Measurements from ENCODE around the gene SYN1.
A peak's percentile ranks its signal among the peaks of the same experiment; 100 is the strongest.
"Not testable (repeated sequence)": the region's sequence is repeated elsewhere in the genome, so short reads cannot be mapped to it uniquely, and the experiment has no call there.

SYN1 gene

DNA sequence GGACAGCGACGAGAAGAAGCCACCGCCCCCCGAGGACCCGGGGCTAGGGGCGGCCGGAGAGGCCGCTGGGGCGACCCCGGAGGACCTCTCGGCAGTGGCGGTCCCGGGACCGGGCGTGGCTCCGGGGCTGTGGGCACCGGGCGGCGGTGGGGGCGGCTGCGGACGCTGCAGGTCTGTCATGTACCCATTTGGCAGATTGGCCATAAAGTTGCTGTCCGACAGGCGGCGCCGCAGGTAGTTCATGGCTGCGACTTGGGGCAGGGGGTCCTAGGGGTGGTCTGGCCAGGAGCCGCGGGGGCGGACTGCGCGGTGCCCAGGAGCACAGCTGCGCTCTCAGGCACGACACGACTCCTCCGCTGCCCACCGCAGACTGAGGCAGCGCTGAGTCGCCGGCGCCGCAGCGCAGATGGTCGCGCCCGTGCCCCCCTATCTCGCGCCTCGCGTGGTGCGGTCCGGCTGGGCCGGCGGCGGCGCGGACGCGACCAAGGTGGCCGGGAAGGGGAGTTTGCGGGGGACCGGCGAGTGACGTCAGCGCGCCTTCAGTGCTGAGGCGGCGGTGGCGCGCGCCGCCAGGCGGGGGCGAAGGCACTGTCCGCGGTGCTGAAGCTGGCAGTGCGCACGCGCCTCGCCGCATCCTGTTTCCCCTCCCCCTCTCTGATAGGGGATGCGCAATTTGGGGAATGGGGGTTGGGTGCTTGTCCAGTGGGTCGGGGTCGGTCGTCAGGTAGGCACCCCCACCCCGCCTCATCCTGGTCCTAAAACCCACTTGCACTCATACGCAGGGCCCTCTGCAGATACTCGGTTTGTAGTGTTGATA lies at the start of gene SYN1:
Gene SYN1 (minus strand): TSS at position 372 of the 817 bp plus-strand sequence. CDS start 129 bp downstream, at position 243.
- DNase-seq (ENCODE audit: low spot score): peak; percentile 86

DNA sequence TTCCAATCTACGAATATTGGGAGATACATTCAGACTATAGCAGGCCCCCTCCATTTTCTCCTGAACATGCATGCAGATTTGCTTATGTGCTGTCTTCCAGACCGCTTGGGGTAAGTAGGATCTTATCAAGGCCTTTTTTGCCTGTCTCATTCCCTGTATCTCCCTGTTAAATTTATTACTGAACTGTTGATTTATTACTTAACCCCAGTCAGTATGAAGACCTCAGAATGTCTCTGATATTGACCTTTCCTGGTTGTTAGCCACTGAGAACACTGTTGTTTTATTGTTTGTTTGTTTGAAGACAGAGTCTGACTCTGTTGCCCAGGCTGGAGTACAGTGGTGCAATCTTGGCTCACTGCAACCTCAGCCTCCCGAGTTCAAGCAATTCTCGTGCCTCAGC lies 46.1 kb upstream of the SYN1 start:
- not testable (repeated sequence) for DNase-seq (ENCODE audit: low spot score)

DNA sequence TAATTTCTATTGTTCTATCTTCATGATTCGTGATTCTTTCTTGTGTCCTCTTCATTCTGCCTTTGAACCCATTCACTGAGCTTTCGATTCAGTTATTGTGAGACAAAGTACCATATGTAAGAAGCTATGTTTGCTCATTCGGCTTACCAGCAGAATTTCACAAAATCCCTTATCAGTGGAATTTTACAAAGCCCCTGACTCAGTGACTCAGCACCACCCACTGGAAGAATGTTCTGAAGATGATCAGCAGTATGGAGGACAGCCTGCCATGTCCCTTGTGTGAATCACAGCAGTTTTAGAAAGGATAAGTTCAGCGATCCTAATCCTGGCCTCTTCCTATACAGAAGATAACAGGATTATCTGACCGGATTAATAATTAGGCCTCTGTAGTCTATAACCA lies 45.1 kb upstream of the SYN1 start:
- no peak for DNase-seq (ENCODE audit: low spot score)

DNA sequence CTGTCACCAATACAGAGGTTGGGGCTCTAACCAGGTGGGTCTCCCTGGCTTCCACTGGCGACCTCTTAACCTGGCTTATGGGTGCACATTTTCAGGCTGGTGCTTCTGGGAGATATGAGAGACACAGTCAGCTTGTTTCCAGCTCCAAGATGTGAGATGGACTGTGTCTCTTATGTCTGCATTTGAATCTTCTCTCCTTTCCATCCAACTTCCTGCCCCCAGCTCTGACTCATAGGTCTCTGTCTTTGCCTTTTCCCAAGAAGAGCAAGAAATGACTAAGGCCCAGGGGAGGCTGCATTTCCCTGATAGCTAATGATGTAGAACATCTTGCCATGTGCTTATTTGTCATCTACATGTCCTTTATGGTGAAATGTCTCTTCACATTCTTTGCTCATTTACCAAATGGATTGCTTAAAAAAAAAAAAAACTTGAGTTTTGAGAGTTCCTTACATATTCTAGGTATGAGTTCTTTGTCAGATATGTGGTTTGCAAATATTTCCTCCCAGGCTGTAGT lies 42.5 kb upstream of the SYN1 start:
- no peak for DNase-seq (ENCODE audit: low spot score)

DNA sequence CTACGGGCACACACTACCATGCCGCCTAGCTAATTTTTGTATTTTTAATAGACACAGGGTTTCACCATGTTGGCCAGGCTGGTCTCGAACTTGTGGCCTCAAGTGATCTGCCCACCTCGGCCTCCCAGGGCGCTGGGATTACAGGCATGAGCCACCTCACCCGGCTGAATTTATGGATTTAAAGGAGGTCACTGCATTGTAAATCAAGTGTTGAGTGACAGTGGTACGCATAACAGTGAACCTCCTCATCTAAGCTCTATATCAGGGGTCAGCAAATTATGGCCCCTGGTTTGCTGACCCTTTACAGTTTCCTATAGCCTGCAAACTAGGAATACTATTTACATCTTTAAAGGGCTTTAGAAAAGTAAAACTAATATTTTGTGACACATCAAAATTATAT lies 41.9 kb upstream of the SYN1 start:
- no peak for DNase-seq (ENCODE audit: low spot score)

DNA sequence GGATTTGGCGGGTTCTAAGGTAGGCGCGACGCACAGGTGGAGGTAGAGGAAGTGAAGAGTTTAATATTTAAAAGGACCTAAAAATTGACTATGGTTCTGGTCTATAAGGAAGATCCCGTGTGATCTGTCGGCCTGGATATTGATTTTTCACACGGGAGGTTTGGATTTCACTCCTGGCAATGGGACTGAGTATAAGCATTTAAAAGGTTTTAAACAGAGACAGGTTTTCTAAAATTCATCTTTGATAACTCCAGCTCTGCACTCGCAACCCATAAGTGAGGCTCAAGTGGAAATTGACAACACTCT lies 39.7 kb upstream of the SYN1 start:
- no peak for DNase-seq (ENCODE audit: low spot score)

DNA sequence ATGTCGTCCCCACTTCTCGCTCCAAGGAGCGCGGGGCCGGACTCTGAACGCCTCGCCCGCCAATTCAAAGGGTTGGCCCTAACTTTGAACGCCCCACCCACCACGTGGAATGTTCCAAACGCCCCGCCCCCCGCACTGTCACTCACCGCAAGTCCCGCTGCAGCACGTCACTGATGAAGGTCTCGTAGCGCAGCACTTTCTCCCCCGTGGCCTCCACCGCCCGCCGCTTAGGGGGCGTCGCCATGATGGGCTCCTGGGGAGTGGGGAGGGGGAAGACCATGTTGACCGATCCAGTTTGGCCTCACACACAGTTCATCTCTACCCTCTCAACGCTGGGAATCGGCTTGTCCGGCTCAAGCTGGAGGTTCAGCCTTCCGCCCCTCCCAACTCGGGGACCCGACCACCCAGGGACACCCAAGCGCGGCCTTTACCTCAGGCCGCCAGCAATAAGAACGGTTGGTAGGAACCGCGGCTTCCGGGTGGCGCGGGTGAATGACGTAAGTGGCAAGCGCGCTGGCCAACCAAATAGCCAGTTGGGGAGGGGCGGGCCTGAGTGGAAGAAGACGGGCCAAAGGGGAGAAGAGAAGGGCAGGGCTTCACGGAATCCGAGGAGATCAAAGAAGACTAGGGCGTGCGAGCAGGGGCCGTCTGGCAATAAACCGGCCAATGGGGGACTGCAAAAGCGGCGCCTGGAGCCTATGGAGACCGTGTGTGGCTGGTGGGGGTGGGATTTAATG lies 39.2 kb upstream of the SYN1 start, which contains the start of gene UXT:
Gene UXT (minus strand): TSS at position 497 of the 737 bp plus-strand sequence. CDS start 253 bp downstream, at position 244.
- DNase-seq (ENCODE audit: low spot score): peak; percentile 93

DNA sequence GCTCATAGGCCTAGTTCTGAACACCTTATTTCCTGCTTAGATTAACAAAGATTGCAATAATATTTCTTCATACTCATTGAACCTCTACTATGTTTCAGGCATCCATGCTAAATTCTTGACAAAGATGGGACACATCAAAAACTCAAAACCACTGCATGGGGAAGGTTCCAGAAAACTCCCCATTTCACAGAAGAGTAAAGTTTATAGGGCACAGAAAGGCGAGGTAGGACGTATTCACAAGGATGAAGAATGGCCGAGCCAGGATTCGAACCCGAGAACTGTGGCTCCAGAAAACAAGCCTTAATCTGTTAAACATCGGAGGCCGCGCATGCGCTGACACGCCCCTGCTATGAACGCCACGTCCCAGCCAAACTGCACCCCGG lies 38.6 kb upstream of the SYN1 start:
- no peak for DNase-seq (ENCODE audit: low spot score)

DNA sequence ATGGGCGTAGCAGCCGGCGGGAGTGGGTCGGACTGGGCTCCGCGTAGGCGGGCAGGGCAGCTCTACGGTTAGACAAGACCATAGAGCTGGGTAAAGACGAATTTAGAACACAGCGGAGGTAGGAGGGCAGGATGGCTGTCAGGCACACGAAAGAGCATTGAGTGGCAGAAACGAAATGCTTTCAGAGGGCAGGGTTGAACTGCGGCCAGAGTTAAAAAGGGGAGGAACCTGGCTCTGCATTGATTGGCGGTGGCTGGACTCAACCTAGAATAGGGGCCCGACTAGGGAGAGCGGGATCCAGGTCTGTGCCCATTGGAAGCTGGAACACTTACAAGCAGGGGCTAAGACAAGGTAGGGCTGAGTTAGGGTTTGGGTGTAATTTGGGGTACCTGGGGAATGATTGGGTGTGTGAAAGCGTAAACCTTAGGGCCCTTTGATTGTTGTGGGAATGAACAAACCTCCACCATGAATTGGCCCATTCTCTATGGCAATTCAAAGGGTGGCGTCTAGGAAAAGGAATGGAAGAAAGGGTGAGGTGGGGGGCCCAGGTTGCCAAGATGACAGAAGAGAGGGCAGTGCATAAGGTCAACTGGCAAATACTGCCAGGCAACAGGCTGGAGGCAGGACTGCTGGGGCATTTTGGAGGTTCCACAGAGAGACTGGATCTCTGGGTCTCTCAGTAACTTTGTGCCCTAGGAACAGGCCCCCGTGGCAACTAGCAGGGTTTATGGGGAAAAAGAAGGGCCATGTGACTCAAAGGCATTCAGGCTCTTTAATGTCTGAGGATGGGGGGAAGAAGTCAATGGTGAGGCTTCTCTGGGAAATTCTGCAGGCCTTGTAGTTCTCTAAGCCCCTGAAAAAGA lies 31.6 kb upstream of the SYN1 start:
- no peak for DNase-seq (ENCODE audit: low spot score)

DNA sequence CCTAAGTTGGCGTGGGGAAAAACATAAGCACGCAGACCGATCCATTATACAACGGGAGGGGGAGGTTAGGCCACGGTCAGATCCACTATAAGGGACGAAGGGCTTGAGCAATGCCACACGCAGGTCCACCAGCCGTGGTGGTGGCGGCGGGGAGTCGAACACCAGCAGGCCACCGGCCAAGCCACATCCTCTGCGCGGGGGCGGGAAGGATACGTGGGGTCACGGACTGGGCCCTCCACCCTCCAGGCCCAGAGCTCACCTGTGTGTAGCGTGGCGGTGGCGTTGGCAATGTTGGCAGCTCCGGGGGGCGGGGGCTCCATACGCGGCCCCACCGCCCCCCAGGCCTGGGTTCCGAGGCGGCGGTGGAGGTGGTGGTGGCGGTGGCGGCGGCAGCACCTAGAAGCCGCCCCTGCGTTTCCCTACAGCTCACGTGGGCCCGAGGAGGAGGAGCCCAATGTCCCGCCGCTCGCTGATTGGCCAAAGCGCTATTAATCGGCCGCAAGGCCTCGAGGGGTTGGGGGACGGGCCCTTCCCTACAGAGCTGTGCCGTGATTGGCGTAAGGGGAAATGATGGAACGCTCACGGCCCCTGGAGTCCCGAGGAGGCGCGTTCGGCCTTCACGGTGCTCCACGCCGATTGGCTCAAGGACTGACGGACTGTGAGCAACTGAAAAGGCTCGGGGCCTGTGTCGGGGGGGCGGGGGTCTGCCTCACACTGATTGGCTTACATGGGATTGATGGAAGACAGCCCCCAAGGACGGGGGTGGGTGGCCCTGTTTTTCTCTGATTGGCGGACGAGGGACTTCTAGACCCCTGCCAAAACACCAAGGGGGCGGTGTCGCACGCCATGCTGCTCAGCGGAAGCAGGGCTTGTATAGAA lies 30.7 kb upstream of the SYN1 start, which contains the start of gene ELK1:
Gene ELK1 (minus strand): TSS at position 400 of the 879 bp plus-strand sequence. CDS start 9,122 bp downstream, outside the sequence.
- peak; percentile 99 for DNase-seq (ENCODE audit: low spot score)

DNA sequence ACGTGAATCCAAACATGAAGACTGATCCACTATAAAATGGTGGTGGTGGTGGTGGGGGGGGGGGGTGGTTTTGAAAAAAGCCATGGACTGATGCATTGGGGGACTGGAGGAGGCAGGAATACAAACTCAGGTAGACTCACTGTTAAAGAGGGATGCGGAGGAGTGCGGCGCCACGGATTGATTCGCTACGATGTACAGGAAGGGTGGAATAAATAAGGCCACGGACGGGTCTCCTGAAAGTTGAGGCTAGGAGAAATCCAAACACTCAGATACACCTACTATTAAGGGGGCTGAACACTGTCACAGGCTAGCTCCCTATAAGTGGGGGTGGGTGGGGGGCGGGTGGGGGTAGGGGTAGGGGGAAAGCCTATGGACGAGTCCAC lies 30.1 kb upstream of the SYN1 start:
- no peak for DNase-seq (ENCODE audit: low spot score)

DNA sequence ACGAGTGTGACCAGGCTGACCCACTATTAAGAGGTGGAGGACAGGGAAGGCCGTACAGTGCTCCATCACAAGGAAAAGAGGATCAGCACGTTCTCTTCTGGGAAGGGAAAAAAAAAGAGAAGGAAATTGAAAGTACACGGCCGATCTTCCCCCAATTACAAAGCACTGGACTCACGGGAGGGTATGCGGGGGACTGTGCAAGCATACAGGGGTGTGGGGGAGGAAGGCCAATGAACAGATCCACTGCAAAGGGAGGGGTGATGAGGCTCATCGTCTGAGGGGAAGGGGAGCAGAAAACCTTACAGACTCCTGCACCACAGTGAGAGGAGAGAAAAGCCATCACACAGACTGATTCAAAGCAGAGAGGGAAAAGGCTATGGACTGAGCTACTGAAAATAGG lies 29.6 kb upstream of the SYN1 start:
- no peak for DNase-seq (ENCODE audit: low spot score)

DNA sequence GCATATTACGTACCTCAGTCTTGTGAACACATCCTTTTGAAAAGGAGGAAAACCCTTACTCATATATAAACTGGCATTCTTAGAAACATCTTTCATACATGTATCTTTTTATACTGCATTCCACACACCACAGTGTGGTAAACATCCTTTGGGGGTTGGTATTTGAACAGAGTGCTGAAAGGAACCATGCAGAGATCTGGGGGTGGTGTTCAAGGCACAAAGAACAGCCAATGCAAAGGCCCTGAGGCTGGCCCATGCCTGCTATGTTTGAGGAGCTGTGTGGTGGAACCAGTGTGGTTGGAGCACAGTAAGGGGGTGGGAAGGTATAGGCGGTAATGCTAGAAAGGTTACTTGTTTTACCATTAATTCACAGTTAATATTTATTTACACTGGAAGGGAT lies 28.7 kb upstream of the SYN1 start:
- DNase-seq (ENCODE audit: low spot score): no peak

DNA sequence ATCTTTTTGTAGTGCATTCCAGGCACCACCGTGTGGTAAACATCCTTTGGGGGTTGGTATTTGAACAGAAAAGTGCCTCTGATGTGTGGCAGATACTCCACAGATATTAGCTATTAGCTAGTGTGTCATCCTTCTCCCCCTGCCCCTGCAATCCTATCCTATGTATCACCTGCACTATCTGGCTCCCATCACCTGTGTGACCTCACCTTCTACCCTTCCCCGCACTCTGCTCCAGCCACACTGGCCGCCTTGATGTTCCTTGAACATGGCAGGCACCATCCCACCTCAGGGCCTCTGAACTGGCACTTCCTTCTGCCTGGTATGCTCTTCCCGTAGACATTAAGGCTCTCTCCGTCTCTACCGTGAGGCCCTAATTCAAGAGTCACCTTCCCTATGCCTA lies 27.0 kb upstream of the SYN1 start:
- no peak for DNase-seq (ENCODE audit: low spot score)

DNA sequence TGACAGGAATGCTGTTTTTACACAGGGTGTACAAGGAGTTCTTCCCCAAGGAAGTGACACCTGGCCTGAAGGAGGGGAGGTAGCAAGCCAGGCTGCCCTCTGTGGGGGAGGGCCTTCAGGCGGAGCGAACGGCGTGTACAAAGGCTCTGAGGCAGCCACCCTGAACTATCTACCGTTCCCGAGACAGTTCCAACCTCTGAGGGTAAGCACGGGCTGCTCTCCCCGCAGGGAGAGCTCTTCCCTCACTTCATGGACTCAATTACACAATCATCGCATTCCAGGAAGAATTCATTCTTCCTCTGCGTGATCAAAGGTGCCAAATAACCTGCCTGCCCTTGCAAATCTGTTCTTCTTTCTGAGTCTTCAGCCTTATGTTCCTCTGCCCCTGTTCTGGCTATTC lies 25.9 kb upstream of the SYN1 start:
- no peak for DNase-seq (ENCODE audit: low spot score)

DNA sequence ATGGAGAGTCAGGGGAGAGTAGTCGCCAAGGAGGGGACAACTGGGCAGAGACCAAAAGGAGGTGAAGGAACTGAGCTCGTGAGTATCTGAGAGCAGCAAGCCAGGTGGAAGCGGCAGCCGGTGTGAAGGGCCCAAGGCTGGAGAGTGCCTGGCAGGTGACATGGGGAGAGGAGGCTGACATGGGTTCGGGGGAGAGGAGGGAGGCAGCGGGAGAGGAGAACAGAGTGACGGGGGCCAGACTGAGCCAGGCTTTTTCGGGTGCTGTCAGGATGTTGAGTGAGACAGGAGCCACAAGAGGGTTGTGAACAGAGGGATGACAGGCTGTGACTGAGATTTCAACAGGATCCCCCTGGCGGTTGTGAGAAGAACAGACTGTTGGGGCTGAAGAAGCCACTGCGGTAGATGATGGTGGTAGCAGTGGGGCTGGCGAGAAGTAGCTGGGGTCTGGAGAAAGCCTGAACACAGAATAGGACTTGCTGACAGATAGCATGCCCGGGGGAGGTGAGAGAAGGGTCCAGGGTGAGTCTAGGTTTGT lies 25.0 kb upstream of the SYN1 start:
- peak; percentile 50 for DNase-seq (ENCODE audit: low spot score)

DNA sequence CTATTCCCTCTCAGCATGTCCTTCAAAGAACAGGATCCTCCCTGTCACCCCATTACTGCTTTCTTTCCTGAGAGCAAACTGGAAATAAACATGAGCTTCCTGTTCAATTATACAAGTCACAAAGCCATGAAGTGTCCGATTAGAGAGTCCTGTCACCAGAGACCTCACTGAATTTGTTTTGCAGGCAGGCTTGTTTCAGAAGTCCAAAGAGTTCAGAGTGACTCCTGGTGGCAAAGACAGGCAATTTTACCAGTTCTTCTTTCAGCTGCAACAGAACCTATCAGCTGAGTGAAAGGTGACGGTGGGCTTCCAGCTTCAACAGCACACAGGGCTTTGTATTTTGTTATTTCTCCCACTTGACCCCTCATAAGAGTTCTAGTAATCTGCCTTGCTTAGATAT lies 24.3 kb upstream of the SYN1 start:
- no peak for DNase-seq (ENCODE audit: low spot score)

DNA sequence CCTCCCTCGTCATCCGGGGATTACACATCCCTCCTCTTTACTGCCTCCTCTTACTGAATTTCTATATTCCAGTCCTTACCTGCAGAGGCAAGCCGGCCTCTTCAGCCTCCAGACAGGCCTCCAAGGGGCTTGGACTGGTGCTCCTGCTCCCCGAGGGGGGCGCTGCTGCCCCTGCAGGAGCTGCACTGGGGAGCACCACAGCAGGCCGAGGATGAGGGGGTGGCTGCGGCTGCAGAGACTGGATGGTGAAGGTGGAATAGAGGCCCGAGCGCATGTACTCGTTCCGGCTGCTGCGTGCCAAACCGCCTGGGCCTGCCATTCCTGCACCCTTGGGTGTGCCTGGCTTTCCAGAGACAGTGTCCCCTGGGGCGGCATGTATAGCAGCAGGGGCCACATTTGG lies 19.2 kb upstream of the SYN1 start:
- DNase-seq (ENCODE audit: low spot score): no peak

DNA sequence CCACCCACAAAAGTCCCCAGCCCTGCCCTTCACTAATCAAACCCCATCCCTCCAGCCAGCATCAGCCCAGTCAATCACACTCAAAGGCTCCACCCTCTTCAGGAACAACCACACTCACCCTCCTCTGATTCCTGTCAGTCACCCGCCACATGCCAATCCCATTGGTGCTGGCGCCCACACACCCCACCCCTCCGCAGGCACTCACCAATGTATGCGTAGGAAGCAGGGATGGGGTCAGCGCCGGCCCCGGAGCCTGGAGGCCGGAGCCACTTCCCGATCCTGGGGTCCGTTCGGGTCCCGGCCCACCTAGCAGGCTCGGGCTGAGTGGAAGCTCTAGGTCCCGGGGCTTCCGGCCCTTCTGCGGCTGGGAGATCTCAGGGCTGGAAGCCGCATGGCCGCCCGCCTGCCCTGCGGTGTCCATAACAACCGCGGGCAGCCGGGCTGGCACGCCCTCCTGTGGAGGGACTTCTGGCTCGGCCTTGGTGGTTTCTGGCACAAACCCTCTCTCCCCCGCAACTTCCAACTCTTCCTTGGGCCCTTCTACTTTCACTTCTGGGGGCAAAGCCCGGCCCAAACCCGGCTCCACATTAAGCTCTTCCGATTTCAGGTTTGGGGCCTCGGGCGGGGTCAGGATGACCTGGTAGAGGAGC lies 18.0 kb upstream of the SYN1 start:
- peak; percentile 77 for DNase-seq (ENCODE audit: low spot score)

DNA sequence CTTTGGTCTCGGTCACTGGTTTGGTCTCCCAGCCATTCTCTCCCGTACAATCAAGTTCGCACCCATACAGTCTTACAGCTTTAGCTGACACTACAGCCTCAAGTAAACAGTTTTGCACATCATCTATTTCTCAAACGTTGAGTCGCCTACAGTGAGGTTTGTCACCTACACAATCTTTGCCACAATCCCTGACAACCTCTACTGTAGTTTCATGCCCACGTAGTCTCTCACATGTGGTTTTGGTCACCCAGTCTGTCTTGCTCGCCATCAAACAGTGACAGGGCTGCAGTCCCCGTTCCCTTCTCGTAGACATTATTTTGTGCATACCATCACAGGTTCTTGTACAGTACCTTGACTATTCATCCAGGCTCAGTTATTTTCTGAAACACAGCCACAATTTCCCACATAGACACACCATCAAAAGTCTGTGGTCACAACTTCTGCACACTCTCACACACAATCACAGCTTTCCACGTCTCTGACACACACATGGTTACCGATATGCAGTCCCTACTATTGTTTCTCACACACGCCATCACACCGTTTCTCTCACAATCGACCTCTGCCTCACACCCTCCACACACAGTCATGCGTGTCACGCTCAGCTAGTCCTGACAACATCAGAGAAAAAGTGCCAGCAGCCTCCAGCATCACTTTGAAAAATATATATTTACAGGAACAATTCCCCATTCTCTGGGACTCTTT lies 15.4 kb upstream of the SYN1 start:
- DNase-seq (ENCODE audit: low spot score): no peak

Data from Ammon's horn (tissue), 1 donor.